ENCODE data around the gene KIF26B. TPM values are rescaled to one million over a fixed set of nuclear protein-coding genes. Genes with fewer than 3 reads are reported as not detected.

The KIF26B gene
- total and polyA plus RNA-seq, 10 of the 15 experiments (the other 5 are each of a cell fraction or from before 2014, with no cell fraction given), result 0.35 to 11.6 (median 2.2) TPM

GRCh38 chr1:245207801-245208200, 53.0 kb downstream of the KIF26B start:
- intact Hi-C loops (cut with micrococcal nuclease; ENCODE audit: unreplicated experiment) (no loop called here), in situ Hi-C loops (cut with MboI) (no loop called here)
- BruUV-seq (replicated peaks), result no TSS peak
- FAIRE-seq (no peak), DNase-seq (ENCODE audit: low read depth, low spot score) (no peak), ATAC-seq (no peak)
- Histone ChIP-seq H3K27ac (ENCODE audit: control insufficient read depth, insufficient read depth) (no peak overlapping the region), H2AFZ (ENCODE audit: control insufficient read depth, low read depth, low read length) (no peak overlapping the region), H4K20me1 (ENCODE audit: control insufficient read depth, insufficient read depth) (no peaks in the 10 kb centered on the region), H3K4me3 (no peak overlapping the region), H3K4me1 (ENCODE audit: control insufficient read depth, insufficient read depth, low read length) (no peaks in the 10 kb centered on the region), H3K9me3 (replicated peaks; ENCODE audit: control insufficient read depth, insufficient read depth, low read length) (peaks cover 3% of the 10 kb centered on the region; the same call in 1 of the 3 replicates), H3K79me2 (ENCODE audit: control insufficient read depth, insufficient read depth, low read length) (no peaks in the 10 kb centered on the region), H3K36me3 (ENCODE audit: control insufficient read depth in 2 of 2, insufficient read depth in 2 of 2, low read length in 1 of 2) (no peaks in the 10 kb centered on the region), H3K9ac (ENCODE audit: control insufficient read depth, insufficient read depth, low read length) (no peak overlapping the region), H3K4me2 (ENCODE audit: control insufficient read depth, insufficient read depth) (no peak overlapping the region), H3K27me3 (replicated peaks in 1 of 2; ENCODE audit: control insufficient read depth in 2 of 2, insufficient read depth in 2 of 2, low read length in 1 of 2) (no peaks in the 10 kb centered on the region; a peak in 1 of 4 replicates)
- 50% methylated on average over 6 of the region's 6 CpGs for WGBS (ENCODE audit: insufficient coverage, insufficient replicate concordance, low lambda C conversion rate, missing lambda C conversion rate)
- RAD21 ChIA-PET (ENCODE audit: unreplicated experiment), result no interaction called here
- SMC1A ChIA-PET (ENCODE audit: uncharacterized antibody, unreplicated experiment), result no interaction called here
- POLR2A ChIA-PET, result no interaction called here
- CTCF ChIA-PET, result no interaction called here
- no peak for TF ChIP-seq TCF7 (IDR thresholded peaks at IDR 0.05; ENCODE audit: borderline replicate concordance)
- no peak for TF ChIP-seq MLLT1 (IDR thresholded peaks at IDR 0.05)
- no peak for TF ChIP-seq SMAD1 (IDR thresholded peaks at IDR 0.05; ENCODE audit: low read depth, partially characterized antibody)
- no peak for TF ChIP-seq E2F8 (IDR thresholded peaks at IDR 0.05; ENCODE audit: low read depth, partially characterized antibody)
- TF ChIP-seq MXI1 (IDR thresholded peaks at IDR 0.05; ENCODE audit: low read depth, low read length), result no peak
- no peak for TF ChIP-seq IRF5 (IDR thresholded peaks at IDR 0.05; ENCODE audit: borderline replicate concordance)
- no peak for TF ChIP-seq POU2F2 (IDR thresholded peaks at IDR 0.05; ENCODE audit: borderline replicate concordance, low read depth, low read length)
- no peak for TF ChIP-seq NKRF (conservative IDR thresholded peaks at IDR 0.05)
- TF ChIP-seq NFYA (IDR thresholded peaks at IDR 0.05; ENCODE audit: borderline replicate concordance, low read depth, low read length), result no peak
- TF ChIP-seq RAD21 (IDR thresholded peaks at IDR 0.05; ENCODE audit: insufficient read depth, low read depth, low read length), result no peak
- no peak for TF ChIP-seq PML (IDR thresholded peaks at IDR 0.05; ENCODE audit: low read length)
- no peak for TF ChIP-seq ZNF207 (IDR thresholded peaks at IDR 0.05; ENCODE audit: borderline replicate concordance)
- no peak for TF ChIP-seq ETV6 (conservative IDR thresholded peaks at IDR 0.05 in 1 of 2, IDR thresholded peaks at IDR 0.05 in 1 of 2; ENCODE audit: borderline replicate concordance in 1 of 2, low read depth in 1 of 2)
- TF ChIP-seq ZZZ3 (IDR thresholded peaks at IDR 0.05; ENCODE audit: control insufficient read depth, insufficient read length, low read depth), result no peak
